HG03064 (cell line): Measurements from ENCODE around the gene DYNLRB1.

Experiments
- ATAC-seq: cut with Tn5 transposase; IDR thresholded peaks from one replicate; pipeline ENCODE4 v1.9.1; 2021; ENCODE audit warnings: low read depth; ENCODE audit not compliant: unreplicated experiment

Gene DYNLRB1

GRCh38 chr20:34552569-34552968 is 36.3 kb downstream of the DYNLRB1 start:
- ATAC-seq = no peak

DNA sequence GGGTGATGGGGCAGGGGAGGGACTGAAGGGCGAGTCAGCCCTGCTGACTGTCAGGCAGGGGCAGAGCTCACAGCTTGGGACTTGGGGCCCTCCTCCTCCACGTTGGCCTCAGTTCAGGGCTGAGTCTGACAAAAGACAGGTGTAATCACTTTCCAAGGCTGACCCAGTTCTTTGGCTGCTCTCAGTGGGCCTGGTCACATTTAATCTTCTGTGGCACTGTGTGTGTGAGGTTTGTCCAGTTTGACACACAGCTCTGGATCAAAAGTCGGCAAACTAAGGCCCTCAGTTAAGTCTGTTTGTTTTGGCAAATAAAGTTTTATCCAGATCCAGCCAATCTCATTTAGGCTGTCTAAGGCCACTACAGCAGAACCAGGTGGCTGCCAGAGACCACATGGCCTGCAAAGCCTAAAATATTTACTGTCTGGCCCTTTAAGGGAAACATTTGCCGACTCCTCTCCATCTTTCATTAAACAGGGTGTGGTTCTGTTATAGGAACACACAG is 37.2 kb downstream of the DYNLRB1 start:
- ATAC-seq = no peak

DNA sequence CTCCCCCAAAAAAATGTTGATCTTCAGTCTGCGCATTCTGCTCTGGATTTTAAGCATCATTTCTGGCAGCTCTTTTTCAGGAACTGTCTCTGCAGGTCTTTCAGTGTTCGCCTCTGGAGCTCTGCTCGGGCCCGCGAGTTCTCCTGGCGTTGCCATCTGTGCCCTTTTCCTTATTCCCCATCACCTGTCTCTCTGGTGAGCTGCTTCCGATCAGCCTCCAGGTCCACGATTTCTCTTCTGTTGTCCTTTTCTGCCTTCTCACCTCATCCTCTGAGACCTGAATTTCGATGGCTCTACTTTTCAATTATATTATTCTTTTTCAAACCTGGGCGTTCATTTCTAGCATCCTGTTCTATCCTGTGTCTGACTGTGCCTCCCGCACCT is 41.7 kb downstream of the DYNLRB1 start:
- no peak for ATAC-seq

DNA sequence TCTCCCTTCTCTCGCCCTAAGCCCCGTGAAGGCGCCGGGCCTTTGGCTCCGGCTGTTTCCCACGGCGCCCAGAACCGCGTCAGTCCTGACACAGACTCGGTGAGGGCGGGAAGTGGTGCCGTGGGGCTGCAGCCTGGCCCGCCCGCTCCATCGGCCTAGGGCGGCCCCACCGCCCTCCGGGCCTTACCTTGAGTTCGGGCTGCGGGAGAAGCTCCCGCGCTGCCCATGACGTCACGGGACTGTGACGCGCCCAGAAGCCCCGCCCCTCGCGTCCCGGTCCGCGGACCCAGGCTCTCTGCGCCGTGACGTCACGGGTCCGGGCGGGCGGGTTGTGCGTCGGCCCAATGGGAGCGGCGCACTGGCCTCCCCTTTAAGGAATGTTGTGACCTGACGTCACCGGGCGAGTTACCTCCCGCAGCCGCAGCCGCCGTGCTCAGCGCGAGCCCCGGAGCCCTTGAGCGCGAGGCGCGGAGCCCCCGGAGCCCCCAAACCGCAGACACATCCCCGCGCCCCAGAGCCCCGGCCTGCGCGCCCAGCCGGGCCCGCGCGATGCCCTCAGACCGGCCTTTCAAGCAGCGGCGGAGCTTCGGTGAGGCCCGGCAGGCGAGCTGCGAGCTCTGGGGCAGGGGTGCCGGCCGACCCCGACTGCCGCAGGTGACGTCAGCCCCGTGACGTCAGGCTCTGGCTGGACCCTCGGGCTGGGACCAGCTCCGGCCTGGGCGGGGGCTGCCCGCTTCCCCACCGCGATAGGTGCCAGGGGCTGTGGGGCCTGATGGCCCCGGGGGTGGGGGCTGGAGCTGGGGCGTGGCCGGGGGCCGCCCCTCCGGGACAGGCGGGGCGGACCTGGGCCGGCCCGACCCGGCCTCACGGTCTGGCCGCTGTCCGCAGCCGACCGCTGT is 42.3 kb downstream of the DYNLRB1 start, which contains the start of gene MAP1LC3A:
TSS of gene MAP1LC3A (plus strand) at position 399 of the 899 bp plus-strand sequence. CDS start at position 550, 151 bp downstream.
- ATAC-seq = no peak

DNA sequence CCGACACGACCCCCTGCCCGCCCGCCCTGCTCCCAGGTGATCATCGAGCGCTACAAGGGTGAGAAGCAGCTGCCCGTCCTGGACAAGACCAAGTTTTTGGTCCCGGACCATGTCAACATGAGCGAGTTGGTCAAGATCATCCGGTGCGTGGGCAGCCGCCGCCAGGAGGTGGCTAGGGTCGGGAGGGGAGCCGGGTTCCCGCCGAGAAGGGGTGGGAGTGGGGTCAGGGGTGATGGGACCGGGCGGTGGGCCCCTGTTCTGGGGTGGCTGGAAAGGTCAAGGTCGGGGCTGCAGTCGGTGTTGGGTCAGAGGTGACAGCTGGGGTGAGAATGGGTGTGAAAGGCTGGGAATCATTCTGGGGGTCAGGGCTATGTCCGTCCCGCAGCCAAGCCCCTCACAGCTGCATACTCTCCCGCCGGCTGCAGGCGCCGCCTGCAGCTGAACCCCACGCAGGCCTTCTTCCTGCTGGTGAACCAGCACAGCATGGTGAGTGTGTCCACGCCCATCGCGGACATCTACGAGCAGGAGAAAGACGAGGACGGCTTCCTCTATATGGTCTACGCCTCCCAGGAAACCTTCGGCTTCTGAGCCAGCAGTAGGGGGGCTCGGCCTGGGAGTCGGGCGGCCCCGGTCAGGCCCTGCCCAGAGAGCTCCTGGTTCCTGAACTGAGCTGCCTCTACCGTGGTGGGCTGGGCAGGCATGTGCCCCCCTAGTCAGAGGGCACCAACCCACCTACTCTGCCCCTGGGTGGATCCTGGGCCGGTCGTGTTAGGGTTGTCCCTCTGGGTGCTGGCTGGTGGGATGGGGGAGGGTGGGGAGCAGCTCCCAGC is 43.3 kb downstream of the DYNLRB1 start:
- ATAC-seq = no peak

DNA sequence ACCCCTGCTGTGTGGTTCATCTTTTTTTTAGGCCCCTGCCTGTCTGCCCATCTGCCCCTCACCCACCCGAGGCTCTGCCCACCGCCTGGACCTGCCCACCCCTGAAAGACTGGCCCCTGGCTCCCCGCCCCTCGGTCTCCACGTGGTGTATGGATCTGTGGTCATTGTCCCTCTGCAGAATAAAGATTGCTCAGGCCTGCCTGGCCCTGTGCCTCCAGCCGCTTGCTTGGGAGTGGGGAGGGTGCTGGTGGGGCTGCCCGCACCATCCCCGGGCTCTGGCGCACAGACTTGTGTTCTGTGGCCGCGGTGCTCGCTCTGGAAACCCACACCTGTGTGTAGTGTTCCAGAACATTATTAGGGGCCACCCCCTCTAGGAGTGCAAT is 43.9 kb downstream of the DYNLRB1 start:
- no peak for ATAC-seq

- ATAC-seq = no peak
These were observed 44.4 kb downstream of the DYNLRB1 start for GRCh38 chr20:34560614-34561013.

DNA sequence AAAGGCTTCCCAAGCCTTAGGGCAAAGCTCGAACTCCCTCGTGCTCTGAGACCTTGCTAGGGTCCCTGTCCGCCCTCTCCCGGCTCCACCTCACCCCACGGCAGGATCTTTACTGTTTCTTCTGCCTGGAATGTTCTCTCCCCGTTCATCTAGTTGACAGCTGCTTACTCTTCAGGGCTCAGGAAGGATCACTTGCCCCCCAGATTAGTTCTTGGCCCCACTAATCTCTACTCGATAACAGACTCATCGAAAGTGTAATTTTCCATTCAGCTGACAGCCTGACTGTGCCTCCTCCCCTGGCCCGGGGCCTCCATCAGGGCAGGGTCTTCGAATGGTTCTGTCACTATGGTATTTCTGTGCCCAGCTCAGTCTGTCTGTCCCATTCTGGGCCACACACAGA is 45.4 kb downstream of the DYNLRB1 start:
- no peak for ATAC-seq

GRCh38 chr20:34562641-34563040 is 46.4 kb downstream of the DYNLRB1 start:
- no peak for ATAC-seq

GRCh38 chr20:34564833-34565232 is 48.6 kb downstream of the DYNLRB1 start:
- no peak for ATAC-seq

- ATAC-seq = no peak
These were observed 51.0 kb downstream of the DYNLRB1 start for GRCh38 chr20:34566978-34567891.

DNA sequence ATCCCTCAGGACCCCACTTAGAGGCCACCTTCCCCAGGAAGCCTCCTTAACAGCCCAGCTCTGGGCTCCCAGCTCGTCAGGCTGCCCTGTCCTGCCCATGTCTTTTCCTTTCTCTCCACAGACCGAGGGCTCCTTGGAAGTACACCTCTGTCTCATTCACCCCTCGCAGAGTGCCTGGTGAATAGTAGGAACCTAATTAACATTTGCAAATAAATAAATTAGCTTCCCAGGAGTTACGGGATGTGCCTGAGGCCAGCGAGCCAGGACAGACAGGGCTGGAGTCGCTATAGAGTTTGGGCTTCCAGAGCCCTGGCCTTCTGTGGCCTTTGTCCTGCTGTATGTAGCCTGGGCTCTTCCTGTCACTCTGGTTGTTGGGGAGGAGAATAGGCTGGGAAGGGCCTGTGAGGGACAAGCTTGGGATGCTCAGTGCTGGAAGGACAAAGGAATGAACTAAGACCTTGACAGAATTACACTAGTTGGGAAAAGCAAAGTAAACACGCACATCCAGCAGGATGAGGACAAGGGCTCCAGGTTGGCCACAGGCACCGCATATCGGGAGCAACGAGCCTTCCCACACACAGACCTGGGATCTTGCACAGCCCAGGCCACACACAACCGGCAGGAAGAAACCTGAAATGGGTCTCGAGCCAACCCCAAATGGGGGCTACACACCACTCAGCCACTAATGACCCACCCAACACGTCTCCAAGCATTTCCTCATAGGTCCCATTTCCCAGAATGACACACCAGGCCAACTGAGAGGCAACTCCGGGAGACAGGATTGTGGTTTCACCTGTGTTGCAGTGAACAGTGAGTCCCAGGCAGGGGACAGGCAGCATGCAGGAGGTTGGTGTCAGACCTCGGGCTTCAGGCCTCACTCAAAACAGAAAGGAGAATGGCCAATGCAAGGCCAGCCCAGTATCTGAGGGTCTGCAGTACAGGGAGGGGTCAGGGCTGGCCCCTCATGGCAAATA is 52.0 kb downstream of the DYNLRB1 start:
- no peak for ATAC-seq

DNA sequence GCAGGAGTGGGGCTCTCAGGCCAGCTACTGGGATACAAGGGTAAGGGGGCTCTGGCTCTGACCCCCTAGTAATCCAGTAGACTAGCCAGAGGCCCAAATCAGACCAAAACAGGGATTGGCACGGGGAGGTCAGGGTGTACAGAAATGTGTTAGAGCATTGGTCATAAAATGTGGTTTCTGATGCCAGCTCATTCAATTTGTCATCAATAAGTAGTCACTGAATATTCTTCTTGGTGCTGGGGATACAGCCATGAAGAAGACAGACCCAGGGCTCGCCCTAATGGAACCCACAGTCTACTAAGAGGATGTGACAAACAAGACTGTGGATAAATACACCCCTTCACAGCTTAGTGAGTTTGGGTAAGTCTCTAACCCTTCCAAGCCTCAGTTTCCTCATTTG is 53.4 kb downstream of the DYNLRB1 start:
- no peak for ATAC-seq

DNA sequence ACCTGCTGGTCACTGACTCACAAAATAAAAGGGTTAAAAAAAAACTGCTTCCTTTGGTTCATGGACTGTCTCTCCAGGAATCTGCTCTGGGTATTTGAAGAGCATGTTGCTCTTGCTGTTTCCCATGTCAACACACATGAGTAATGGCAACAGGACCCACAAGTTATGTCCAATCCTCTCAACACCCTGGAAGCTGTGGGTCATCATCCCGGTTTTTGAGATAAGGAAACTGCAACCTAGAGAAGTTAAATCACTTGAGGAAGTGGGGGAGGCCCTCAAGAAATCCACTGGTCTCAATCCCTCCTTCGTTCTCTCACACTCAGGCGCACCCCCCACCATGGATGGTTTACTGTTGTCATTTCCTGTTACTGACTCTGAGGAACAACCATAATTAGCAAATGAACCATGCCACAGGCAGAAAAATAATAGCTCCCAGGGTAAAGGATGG is 54.7 kb downstream of the DYNLRB1 start:
- no peak for ATAC-seq

- ATAC-seq = no peak
These were observed 55.5 kb downstream of the DYNLRB1 start for GRCh38 chr20:34571753-34572152.

DNA sequence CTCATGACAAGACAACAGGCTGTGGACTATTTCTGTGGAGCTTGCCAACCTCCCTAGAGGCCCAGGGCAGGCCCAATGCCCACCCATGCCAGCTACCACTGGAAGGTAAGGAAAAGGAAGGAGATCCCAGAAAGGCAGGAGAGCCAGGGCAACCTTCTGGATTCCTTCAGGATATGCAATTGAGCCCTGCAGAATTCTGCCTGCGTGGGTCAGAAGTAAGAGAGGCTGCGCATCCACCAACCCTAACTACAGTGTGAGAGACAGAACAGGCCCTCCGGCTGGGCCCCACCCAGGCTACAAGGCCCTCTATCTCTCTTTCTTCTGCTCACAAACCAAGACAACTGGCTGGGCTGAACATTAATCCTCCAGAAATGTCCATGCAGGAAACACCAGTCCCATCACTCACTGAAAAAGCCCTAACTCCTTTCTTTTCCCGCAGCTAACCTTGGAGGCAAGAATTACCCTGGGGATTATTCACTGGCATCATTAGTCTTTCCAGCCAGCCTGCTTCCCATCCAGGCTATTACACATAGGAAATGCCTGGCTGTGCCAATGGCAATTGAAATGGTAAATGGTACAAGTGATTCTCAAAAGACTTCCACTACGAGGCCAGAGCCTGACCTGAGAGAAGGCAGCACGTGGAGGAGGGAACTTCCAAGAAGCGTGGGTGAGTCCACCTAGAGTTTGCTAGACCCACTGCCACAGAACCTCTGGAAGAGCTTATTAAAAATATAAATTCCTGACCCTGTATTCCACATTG is 57.5 kb downstream of the DYNLRB1 start:
- ATAC-seq = no peak

DNA sequence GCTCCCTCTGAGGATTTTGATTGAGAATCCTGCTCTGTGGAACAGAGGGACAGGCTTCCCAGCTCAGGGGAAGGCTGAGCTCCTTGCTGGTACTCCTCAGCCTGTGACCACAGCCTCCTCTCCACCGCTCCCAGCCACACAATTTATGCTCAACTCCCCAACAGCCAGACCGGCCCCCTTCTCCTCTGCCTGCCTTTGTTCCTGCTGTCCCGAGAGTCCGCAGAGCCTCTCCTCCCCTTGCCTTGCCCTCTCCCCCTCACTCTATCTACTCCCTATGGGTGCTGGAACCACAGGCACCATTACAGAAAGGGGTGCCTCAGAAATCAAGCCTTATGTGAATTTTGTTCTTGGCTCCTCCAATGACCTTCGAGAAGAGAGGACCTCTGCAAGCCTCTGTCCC is 58.2 kb downstream of the DYNLRB1 start:
- no peak for ATAC-seq

DNA sequence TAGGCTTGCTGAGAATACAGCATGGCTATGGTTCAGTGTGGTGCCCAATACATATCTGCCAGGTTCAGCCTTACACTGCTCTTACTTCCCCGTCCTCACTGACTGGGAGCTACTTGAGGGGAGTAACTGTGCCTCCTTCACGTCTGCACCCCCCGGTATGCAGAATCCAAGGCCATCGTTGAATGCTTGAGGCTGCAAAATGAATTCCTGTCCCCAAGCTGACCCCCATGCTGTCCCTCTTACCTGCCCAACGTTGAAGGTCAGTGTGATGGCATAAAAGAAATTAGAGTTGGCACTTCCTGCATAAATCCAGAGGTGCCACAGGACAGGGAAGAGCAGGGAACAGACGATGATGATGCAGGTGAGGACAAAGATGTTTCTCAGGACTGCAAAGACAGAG is 58.6 kb downstream of the DYNLRB1 start:
- no peak for ATAC-seq
